Measurements from ENCODE around the gene MAN2C1.

- TF ChIP-seq CTCF (IDR thresholded peaks at IDR 0.05; ENCODE audit: low read depth, low read length) (no peak), EZH2phosphoT487 (IDR thresholded peaks at IDR 0.05; ENCODE audit: low read depth) (no peak)
Measured at GRCh38 chr15:75359537-75360250, 8.7 kb downstream of the MAN2C1 start.
